ENCODE measurements around the gene MTUS2. TPM values are rescaled to one million over a fixed set of nuclear protein-coding genes. Genes with fewer than 3 reads are reported as not detected.

The MTUS2 gene
- total and polyA plus RNA-seq, 2 experiments from 2014 or later: 0.27 to 0.38 TPM

DNA sequence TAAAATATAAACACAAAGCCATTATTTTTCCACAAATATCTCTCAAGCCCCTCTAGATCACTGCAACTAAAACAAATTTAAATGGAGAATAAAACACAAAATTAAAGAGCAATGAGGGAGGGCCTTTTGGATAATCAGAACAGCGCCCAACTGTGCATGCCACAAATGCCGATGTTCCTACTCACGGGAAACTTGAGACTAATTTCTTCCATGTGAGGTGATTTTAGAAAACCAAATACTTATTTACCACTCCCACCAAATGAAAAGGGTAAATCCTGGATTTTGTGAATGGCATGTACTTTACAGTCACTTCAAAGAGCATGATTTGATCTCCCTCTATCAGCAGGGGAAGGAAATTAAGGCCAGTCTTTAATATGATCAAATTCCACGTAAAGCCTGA, 700.5 kb downstream of the MTUS2 start (continued):
- TF ChIP-seq, protein P1, sequence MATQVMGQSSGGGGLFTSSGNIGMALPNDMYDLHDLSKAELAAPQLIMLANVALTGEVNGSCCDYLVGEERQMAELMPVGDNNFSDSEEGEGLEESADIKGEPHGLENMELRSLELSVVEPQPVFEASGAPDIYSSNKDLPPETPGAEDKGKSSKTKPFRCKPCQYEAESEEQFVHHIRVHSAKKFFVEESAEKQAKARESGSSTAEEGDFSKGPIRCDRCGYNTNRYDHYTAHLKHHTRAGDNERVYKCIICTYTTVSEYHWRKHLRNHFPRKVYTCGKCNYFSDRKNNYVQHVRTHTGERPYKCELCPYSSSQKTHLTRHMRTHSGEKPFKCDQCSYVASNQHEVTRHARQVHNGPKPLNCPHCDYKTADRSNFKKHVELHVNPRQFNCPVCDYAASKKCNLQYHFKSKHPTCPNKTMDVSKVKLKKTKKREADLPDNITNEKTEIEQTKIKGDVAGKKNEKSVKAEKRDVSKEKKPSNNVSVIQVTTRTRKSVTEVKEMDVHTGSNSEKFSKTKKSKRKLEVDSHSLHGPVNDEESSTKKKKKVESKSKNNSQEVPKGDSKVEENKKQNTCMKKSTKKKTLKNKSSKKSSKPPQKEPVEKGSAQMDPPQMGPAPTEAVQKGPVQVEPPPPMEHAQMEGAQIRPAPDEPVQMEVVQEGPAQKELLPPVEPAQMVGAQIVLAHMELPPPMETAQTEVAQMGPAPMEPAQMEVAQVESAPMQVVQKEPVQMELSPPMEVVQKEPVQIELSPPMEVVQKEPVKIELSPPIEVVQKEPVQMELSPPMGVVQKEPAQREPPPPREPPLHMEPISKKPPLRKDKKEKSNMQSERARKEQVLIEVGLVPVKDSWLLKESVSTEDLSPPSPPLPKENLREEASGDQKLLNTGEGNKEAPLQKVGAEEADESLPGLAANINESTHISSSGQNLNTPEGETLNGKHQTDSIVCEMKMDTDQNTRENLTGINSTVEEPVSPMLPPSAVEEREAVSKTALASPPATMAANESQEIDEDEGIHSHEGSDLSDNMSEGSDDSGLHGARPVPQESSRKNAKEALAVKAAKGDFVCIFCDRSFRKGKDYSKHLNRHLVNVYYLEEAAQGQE (IDR thresholded peaks at IDR 0.05; ENCODE audit: unreplicated experiment): no peak
- TF ChIP-seq CREB1 (CRISPR knock-in tag; IDR thresholded peaks at IDR 0.05; ENCODE audit: low read depth): no peak
- TF ChIP-seq, protein P2, sequence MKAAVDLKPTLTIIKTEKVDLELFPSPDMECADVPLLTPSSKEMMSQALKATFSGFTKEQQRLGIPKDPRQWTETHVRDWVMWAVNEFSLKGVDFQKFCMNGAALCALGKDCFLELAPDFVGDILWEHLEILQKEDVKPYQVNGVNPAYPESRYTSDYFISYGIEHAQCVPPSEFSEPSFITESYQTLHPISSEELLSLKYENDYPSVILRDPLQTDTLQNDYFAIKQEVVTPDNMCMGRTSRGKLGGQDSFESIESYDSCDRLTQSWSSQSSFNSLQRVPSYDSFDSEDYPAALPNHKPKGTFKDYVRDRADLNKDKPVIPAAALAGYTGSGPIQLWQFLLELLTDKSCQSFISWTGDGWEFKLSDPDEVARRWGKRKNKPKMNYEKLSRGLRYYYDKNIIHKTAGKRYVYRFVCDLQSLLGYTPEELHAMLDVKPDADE (IDR thresholded peaks at IDR 0.05): no peak
- TF ChIP-seq ZNF331 (CRISPR knock-in tag; IDR thresholded peaks at IDR 0.05; ENCODE audit: low read depth): no peak

DNA sequence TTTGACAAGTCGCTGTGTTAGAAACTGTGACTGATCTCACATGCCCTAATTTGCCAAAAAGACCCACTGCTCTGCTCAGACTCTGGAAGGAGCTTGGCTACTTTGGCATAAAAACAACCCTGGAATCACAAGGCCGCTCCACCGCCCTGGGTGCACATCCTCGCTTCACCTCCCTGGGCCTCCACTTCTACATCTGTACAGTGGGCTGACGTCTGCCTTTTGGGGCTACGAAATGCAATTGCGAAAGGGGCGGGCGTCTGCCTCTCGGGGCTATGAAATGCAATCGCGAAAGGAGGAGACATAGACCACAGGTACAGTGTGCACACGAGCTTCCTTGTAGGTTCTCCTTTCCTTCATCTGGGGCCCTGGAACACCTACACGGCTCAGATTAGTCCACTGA, 701.2 kb downstream of the MTUS2 start:
- Mint-ChIP-seq H3K4me1 (0 out of 3 replicates have a peak, but pooled peaks cover 6% of the 10 kb centered on the region), H3K27me3 (ENCODE audit: insufficient read depth, low read depth, poor library complexity) (peaks cover 2% of the 10 kb centered on the region), H3K9me3 (no peaks in the 10 kb centered on the region), H3K27ac (no peak overlapping the region), H3K4me3 (no peak overlapping the region), H3K36me3 (ENCODE audit: low read depth) (peaks cover 84% of the 10 kb centered on the region)
- peaks cover 38% of the 10 kb centered on the region for H3K36me3 ChIP-seq (ENCODE audit: insufficient read depth)
- no peak for ATAC-seq
- TF ChIP-seq CREB1 (CRISPR knock-in tag; IDR thresholded peaks at IDR 0.05; ENCODE audit: low read depth) (no peak), NANOG (IDR thresholded peaks at IDR 0.05; ENCODE audit: borderline replicate concordance) (no peak), EZH2phosphoT487 (IDR thresholded peaks at IDR 0.05; ENCODE audit: unreplicated experiment) (no peak)
- TF ChIP-seq, protein P3, sequence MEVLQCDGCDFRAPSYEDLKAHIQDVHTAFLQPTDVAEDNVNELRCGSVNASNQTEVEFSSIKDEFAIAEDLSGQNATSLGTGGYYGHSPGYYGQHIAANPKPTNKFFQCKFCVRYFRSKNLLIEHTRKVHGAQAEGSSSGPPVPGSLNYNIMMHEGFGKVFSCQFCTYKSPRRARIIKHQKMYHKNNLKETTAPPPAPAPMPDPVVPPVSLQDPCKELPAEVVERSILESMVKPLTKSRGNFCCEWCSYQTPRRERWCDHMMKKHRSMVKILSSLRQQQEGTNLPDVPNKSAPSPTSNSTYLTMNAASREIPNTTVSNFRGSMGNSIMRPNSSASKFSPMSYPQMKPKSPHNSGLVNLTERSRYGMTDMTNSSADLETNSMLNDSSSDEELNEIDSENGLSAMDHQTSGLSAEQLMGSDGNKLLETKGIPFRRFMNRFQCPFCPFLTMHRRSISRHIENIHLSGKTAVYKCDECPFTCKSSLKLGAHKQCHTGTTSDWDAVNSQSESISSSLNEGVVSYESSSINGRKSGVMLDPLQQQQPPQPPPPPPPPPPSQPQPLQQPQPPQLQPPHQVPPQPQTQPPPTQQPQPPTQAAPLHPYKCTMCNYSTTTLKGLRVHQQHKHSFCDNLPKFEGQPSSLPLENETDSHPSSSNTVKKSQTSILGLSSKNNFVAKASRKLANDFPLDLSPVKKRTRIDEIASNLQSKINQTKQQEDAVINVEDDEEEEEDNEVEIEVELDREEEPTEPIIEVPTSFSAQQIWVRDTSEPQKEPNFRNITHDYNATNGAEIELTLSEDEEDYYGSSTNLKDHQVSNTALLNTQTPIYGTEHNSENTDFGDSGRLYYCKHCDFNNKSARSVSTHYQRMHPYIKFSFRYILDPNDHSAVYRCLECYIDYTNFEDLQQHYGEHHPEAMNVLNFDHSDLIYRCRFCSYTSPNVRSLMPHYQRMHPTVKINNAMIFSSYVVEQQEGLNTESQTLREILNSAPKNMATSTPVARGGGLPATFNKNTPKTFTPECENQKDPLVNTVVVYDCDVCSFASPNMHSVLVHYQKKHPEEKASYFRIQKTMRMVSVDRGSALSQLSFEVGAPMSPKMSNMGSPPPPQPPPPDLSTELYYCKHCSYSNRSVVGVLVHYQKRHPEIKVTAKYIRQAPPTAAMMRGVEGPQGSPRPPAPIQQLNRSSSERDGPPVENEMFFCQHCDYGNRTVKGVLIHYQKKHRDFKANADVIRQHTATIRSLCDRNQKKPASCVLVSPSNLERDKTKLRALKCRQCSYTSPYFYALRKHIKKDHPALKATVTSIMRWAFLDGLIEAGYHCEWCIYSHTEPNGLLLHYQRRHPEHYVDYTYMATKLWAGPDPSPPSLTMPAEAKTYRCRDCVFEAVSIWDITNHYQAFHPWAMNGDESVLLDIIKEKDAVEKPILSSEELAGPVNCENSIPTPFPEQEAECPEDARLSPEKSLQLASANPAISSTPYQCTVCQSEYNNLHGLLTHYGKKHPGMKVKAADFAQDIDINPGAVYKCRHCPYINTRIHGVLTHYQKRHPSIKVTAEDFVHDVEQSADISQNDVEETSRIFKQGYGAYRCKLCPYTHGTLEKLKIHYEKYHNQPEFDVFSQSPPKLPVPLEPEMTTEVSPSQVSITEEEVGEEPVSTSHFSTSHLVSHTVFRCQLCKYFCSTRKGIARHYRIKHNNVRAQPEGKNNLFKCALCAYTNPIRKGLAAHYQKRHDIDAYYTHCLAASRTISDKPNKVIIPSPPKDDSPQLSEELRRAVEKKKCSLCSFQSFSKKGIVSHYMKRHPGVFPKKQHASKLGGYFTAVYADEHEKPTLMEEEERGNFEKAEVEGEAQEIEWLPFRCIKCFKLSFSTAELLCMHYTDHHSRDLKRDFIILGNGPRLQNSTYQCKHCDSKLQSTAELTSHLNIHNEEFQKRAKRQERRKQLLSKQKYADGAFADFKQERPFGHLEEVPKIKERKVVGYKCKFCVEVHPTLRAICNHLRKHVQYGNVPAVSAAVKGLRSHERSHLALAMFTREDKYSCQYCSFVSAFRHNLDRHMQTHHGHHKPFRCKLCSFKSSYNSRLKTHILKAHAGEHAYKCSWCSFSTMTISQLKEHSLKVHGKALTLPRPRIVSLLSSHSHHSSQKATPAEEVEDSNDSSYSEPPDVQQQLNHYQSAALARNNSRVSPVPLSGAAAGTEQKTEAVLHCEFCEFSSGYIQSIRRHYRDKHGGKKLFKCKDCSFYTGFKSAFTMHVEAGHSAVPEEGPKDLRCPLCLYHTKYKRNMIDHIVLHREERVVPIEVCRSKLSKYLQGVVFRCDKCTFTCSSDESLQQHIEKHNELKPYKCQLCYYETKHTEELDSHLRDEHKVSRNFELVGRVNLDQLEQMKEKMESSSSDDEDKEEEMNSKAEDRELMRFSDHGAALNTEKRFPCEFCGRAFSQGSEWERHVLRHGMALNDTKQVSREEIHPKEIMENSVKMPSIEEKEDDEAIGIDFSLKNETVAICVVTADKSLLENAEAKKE (CRISPR knock-in tag; IDR thresholded peaks at IDR 0.05): no peak
- no peak overlapping the region for H3K4me2 ChIP-seq
- no peaks in the 10 kb centered on the region for H3F3A ChIP-seq (replicated peaks; ENCODE audit: low read depth)
- no peak overlapping the region for H3K4me3 ChIP-seq
- H3K79me2 ChIP-seq (replicated peaks; ENCODE audit: insufficient read depth): peaks cover 4% of the 10 kb centered on the region
- H4K20me1 ChIP-seq (replicated peaks; ENCODE audit: insufficient read depth): peaks cover 23% of the 10 kb centered on the region
- DNase-seq (ENCODE audit: low spot score): no peak
- H3K27me3 ChIP-seq (ENCODE audit: insufficient read depth): no peaks in the 10 kb centered on the region
- no peaks in the 10 kb centered on the region for H3K4me1 ChIP-seq (ENCODE audit: insufficient read depth)
- no peaks in the 10 kb centered on the region for H3K9me2 ChIP-seq (ENCODE audit: insufficient read depth)
- H2AFZ ChIP-seq: no peak overlapping the region
- no peak overlapping the region for H3K27ac ChIP-seq (ENCODE audit: low read depth)
